ENCODE data around the gene CD300LF.

DNA sequence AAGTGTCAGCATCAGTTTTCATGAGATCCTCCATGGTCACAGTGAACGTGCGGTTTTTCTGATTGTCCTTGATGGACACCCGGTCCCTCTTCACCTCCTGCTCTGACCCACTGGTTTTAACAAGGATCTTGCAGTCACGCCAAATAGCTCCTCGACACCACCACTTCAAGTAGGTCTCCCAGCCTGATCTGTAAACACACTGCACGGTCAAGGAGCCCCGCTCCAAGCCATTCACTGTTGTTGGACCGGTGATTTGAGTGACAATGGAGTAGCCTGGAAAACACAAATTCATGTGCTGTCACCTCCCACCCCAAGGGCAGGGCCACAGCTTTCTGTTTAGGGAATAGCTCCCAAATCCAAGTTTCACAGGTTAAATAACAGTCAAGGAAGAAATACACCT, 8.2 kb downstream of the CD300LF start:
- TF ChIP-seq, protein P1, sequence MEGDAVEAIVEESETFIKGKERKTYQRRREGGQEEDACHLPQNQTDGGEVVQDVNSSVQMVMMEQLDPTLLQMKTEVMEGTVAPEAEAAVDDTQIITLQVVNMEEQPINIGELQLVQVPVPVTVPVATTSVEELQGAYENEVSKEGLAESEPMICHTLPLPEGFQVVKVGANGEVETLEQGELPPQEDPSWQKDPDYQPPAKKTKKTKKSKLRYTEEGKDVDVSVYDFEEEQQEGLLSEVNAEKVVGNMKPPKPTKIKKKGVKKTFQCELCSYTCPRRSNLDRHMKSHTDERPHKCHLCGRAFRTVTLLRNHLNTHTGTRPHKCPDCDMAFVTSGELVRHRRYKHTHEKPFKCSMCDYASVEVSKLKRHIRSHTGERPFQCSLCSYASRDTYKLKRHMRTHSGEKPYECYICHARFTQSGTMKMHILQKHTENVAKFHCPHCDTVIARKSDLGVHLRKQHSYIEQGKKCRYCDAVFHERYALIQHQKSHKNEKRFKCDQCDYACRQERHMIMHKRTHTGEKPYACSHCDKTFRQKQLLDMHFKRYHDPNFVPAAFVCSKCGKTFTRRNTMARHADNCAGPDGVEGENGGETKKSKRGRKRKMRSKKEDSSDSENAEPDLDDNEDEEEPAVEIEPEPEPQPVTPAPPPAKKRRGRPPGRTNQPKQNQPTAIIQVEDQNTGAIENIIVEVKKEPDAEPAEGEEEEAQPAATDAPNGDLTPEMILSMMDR (IDR thresholded peaks at IDR 0.05) = no peak
- TF ChIP-seq, protein P2, sequence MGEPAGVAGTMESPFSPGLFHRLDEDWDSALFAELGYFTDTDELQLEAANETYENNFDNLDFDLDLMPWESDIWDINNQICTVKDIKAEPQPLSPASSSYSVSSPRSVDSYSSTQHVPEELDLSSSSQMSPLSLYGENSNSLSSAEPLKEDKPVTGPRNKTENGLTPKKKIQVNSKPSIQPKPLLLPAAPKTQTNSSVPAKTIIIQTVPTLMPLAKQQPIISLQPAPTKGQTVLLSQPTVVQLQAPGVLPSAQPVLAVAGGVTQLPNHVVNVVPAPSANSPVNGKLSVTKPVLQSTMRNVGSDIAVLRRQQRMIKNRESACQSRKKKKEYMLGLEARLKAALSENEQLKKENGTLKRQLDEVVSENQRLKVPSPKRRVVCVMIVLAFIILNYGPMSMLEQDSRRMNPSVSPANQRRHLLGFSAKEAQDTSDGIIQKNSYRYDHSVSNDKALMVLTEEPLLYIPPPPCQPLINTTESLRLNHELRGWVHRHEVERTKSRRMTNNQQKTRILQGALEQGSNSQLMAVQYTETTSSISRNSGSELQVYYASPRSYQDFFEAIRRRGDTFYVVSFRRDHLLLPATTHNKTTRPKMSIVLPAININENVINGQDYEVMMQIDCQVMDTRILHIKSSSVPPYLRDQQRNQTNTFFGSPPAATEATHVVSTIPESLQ (CRISPR knock-in tag; IDR thresholded peaks at IDR 0.05) = no peak
- TF ChIP-seq CREB1 (CRISPR knock-in tag; IDR thresholded peaks at IDR 0.05) (no peak), ESRRA (CRISPR knock-in tag; IDR thresholded peaks at IDR 0.05; ENCODE audit: borderline replicate concordance) (no peak), CREM (CRISPR knock-in tag; IDR thresholded peaks at IDR 0.05) (no peak), NR1H2 (CRISPR knock-in tag; IDR thresholded peaks at IDR 0.05) (no peak), ZNF263 (CRISPR knock-in tag; IDR thresholded peaks at IDR 0.05; ENCODE audit: low read depth) (no peak), ZNF281 (CRISPR knock-in tag; IDR thresholded peaks at IDR 0.05) (no peak), ELF4 (CRISPR knock-in tag; IDR thresholded peaks at IDR 0.05; ENCODE audit: low read depth) (no peak), RELA (CRISPR knock-in tag; IDR thresholded peaks at IDR 0.05; ENCODE audit: borderline replicate concordance) (no peak)
- TF ChIP-seq, protein P3, sequence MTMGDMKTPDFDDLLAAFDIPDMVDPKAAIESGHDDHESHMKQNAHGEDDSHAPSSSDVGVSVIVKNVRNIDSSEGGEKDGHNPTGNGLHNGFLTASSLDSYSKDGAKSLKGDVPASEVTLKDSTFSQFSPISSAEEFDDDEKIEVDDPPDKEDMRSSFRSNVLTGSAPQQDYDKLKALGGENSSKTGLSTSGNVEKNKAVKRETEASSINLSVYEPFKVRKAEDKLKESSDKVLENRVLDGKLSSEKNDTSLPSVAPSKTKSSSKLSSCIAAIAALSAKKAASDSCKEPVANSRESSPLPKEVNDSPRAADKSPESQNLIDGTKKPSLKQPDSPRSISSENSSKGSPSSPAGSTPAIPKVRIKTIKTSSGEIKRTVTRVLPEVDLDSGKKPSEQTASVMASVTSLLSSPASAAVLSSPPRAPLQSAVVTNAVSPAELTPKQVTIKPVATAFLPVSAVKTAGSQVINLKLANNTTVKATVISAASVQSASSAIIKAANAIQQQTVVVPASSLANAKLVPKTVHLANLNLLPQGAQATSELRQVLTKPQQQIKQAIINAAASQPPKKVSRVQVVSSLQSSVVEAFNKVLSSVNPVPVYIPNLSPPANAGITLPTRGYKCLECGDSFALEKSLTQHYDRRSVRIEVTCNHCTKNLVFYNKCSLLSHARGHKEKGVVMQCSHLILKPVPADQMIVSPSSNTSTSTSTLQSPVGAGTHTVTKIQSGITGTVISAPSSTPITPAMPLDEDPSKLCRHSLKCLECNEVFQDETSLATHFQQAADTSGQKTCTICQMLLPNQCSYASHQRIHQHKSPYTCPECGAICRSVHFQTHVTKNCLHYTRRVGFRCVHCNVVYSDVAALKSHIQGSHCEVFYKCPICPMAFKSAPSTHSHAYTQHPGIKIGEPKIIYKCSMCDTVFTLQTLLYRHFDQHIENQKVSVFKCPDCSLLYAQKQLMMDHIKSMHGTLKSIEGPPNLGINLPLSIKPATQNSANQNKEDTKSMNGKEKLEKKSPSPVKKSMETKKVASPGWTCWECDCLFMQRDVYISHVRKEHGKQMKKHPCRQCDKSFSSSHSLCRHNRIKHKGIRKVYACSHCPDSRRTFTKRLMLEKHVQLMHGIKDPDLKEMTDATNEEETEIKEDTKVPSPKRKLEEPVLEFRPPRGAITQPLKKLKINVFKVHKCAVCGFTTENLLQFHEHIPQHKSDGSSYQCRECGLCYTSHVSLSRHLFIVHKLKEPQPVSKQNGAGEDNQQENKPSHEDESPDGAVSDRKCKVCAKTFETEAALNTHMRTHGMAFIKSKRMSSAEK (CRISPR knock-in tag; IDR thresholded peaks at IDR 0.05; ENCODE audit: borderline replicate concordance) = no peak
- TF ChIP-seq, protein P4, sequence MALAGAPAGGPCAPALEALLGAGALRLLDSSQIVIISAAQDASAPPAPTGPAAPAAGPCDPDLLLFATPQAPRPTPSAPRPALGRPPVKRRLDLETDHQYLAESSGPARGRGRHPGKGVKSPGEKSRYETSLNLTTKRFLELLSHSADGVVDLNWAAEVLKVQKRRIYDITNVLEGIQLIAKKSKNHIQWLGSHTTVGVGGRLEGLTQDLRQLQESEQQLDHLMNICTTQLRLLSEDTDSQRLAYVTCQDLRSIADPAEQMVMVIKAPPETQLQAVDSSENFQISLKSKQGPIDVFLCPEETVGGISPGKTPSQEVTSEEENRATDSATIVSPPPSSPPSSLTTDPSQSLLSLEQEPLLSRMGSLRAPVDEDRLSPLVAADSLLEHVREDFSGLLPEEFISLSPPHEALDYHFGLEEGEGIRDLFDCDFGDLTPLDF (CRISPR knock-in tag; IDR thresholded peaks at IDR 0.05) = no peak
- TF ChIP-seq, protein P5, sequence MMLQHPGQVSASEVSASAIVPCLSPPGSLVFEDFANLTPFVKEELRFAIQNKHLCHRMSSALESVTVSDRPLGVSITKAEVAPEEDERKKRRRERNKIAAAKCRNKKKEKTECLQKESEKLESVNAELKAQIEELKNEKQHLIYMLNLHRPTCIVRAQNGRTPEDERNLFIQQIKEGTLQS (CRISPR knock-in tag; conservative IDR thresholded peaks at IDR 0.05) = no peak
- TF ChIP-seq, protein P6, sequence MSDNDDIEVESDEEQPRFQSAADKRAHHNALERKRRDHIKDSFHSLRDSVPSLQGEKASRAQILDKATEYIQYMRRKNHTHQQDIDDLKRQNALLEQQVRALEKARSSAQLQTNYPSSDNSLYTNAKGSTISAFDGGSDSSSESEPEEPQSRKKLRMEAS (CRISPR knock-in tag; IDR thresholded peaks at IDR 0.05) = no peak
